ENCODE results near the gene UNC45B.
"Not testable (repeated sequence)": the region's sequence is repeated elsewhere in the genome, so short reads cannot be mapped to it uniquely, and the experiment has no call there.

UNC45B gene

GRCh38 chr17:35147375-35147905 lies at the start of gene UNC45B:
TSS of gene UNC45B (plus strand) at chr17:35147817. CDS start at chr17:35148264, 447 bp downstream.
- no peak for DNase-seq (ENCODE audit: low spot score)

- DNase-seq (ENCODE audit: low spot score): no peak
Measured at GRCh38 chr17:35099908-35100307, 47.7 kb upstream of the UNC45B start.

DNA sequence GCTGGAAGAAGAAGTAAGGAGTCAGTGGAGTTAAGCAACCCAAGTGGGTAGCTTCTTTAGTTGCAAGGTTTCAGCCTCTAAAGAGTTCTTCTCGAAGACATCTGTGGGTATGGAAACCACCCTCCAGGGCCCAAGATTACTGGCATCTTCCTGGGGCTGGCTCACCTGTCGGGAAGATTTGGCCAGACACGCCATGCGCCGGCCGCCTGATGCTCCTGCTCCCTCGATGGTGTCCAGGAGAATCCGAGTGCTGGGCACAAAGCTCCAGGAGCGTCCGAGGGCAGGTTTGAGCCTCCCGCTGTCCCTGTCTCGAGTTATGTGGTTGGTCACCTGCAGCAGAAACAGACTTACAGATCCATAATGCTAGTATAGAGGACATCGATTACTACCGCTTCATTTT lies 46.6 kb upstream of the UNC45B start:
- no peak for DNase-seq (ENCODE audit: low spot score)

- DNase-seq (ENCODE audit: low spot score): no peak
Measured at GRCh38 chr17:35101725-35102124, 45.9 kb upstream of the UNC45B start.

DNA sequence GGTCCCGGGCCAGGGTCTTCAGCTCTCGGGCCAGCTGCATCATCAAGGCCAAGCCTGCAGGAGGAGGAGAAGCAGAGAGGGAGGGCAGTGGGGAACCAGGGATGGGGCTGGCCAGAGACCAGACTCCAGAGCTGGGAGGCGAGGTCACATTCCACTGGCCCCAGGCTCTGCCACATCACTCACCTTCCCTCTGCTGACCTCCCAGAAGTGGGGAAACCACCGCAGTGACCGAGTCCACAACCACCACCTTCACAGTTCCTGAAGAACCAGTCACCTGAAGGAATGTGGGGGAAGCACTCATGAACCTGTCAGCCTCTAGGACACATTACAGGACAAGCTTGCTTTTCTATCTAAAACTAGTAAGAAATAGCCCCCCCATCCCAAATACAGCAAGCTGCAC lies 44.3 kb upstream of the UNC45B start:
- DNase-seq (ENCODE audit: low spot score): no peak

DNA sequence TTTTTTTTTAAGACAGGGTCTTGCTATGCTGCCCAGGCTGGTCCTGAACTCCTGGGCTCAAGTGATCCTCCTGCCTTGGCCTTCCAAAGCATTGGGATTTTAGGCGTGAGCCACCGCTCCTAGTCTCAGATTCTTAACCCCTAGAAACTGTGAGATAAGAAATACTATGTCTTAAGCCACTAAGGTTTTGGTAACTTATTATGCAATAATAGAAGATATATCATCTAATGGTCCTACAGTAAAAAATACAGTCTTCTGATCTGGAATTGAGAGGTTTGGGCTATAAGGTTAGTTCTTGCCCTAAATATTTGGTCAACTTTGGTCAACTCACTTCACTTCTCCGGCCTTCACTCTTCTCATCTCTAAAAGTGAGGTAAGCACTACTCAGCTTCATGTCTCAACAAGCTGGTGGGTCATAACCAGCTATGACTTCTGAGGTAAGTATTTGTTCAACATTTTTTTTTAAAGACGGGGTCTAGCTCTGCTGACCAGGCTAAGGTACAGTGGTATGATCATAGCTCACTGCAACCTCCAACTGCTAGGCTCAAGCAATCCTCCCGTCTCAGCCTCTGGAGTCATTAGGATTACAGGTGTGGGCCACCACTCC lies 42.7 kb upstream of the UNC45B start:
- DNase-seq (ENCODE audit: low spot score): no peak

DNA sequence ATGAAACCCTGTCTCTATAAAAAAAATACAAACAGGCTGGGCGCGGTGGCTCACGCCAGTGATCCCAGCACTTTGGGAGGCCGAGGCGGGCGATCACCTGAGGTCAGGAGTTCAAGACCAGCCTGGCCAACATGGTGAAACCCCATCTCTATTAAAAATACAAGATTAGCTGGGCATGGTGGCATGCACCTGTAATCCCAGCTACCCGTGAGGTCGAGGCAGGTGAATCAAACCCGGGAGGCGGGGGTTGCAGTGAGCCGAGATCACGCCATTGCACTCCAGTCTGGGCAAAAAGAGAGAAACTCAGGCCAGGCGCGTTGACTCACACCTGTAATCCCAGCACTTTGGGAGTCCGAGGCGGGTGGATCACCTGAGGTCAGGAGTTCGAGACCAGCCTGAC lies 36.8 kb upstream of the UNC45B start:
- DNase-seq (ENCODE audit: low spot score): not testable (repeated sequence)

- DNase-seq (ENCODE audit: low spot score): no peak
Measured at GRCh38 chr17:35116845-35117244, 30.8 kb upstream of the UNC45B start.

DNA sequence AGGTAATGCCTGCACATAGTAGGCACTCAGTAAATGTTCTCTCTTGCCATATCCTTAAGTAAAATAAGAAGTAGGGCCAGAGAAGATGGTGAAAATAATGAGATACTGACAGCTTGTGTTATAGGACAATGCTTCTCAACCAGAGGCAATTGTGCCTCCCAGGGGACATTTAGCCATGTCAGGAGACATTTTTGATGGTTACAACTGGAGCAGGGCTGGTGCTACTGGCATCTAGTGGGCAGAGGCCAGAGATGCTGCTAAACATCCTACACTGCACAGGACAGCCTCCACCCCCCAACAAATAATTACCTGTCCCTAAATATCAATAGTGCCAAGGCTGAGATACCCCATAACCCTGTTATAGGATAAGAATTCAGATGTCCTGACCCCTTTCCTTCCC lies 29.6 kb upstream of the UNC45B start:
- DNase-seq (ENCODE audit: low spot score): peak; percentile 43

DNA sequence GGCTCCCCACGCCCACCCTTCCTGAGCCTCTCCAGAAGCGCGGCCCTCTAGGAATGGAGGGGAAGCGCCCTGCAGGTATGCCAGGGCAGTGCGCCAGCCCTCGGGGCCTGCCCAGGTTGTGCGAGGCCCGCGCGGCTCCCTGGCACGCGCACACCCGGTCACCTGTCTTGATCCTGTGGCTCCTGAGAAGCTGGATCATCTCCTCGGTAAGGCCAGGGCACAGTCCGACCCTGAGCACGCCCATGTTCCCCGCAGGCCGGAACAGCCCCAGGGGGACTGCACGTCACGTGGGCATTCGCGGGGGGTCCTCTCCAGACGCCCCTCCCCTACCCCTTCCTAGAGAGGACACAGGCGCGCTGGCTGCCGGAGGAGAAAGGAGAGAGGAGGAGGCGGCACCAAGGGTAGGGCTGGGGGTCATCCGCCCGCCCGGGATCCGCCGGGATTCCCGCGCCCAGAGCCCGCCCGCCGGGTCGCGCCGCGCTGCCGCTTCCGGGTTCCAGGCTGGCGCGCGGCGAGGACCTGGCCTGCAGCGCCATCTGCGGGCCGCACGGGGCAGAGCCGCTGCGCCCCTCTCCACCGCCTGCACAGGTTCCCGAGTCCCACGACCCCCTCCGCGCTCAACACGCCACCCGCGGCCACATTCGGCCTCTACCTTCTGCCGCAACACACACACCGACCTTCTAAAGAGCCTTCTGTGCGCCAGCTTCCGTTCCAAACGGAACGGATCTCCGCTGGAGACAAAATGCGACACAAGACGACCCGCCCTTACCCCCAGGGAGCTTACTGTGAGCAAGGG lies 28.0 kb upstream of the UNC45B start, which contains the start of gene RAD51D:
Gene RAD51D, minus strand, starts transcription at position 491 of the 796 bp plus-strand sequence. Its CDS starts 247 bp downstream, at position 244.
- DNase-seq (ENCODE audit: low spot score): peak; percentile 78

- DNase-seq (ENCODE audit: low spot score): no peak
Measured at GRCh38 chr17:35121315-35121714, 26.3 kb upstream of the UNC45B start, which contains the start of gene FNDC8. TSS of gene FNDC8 (plus strand) at chr17:35121615. CDS start at chr17:35121694, 79 bp downstream.

DNA sequence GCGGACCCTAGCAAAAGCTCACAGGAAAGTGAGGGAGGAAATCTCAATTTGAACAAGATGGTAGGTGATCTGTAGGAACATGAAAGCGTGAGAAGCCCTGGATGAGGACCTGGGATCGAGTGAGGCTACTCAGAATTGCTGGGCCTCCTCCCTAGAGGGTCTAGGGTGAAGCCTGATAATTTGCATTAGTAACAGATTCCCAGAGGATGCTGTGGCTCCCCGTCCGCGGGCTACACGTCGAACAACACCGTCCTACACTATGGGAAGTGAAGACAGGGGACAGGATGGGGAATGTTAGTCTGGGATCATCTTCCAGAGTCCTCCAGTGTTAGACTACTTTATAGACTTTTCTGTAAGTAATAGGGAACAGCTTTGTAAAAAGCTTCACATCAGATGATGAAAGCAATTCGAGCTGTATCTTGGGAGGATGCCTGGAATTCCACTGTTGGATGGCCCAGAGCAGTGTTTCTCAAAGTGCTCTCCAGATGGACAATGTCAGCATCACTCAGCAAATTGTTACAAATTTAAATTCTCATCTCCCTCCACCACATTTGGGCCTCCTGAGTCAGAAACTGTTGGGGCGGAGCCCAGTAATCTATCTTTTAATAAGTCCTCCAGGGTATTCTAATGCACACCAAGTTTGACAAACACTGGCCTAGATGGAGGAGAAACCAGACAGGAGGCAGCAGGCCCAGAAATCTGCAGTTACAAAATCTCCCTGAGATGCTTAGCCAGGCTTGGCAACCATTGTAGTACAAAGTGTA lies 19.7 kb upstream of the UNC45B start:
- DNase-seq (ENCODE audit: low spot score): no peak

GRCh38 chr17:35129154-35129972 lies 18.3 kb upstream of the UNC45B start:
- no peak for DNase-seq (ENCODE audit: low spot score)

GRCh38 chr17:35129973-35130351 lies 17.7 kb upstream of the UNC45B start:
- DNase-seq (ENCODE audit: low spot score): no peak

- DNase-seq (ENCODE audit: low spot score): no peak
Measured at GRCh38 chr17:35130392-35130791, 17.2 kb upstream of the UNC45B start.

DNA sequence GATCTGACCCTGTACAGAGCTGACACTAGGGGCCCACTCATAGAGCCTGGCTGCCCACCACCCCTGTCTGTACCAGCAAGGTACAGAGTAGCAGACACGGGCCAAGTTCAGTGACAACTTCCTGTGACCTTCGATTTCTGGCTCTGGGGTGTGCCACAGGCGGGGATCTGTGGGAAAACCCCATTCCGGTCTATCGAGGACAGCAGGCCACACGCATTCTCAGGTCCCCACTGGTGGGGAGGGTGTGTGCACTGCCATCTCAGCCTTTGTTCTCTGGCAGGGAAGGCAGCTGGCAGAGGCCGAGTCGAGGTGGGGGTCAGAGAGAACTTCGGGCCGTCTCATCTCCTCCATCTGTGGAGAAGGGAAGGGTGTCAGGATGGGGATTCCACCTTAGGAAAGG lies 15.5 kb upstream of the UNC45B start:
- no peak for DNase-seq (ENCODE audit: low spot score)

GRCh38 chr17:35132816-35133550 lies 14.6 kb upstream of the UNC45B start:
- no peak for DNase-seq (ENCODE audit: low spot score)

GRCh38 chr17:35135322-35135721 lies 12.3 kb upstream of the UNC45B start:
- DNase-seq (ENCODE audit: low spot score): no peak

DNA sequence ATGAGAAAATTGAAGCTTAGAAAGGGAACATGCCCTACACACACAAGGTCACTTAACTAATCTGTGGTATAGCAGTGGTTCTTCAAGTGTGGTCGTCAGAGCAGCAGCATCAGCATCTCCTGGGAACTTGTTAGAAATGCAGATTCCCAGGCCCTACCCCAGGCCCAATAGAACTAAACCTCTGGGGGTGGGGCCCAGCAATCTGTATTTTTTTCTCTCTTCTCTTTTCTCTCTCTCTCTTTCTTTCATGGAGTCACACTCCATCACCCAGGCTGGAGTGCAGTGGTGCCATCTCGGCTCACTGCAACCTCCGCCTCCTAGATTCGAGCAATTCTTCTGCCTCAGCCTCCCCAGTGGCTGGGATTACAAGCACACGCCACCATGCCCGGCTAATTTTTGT lies 9.4 kb upstream of the UNC45B start:
- DNase-seq (ENCODE audit: low spot score): no peak

- DNase-seq (ENCODE audit: low spot score): peak; percentile 90
Measured at GRCh38 chr17:35141681-35142466, 5.7 kb upstream of the UNC45B start, which contains the start of gene NLE1. TSS of gene NLE1 (minus strand) at chr17:35142303. CDS start at chr17:35142275, 28 bp downstream.

Data from CD4-positive, alpha-beta T cell treated with Interleukin-15 for 4 hours (primary cell).